HG03103 (cell line): ENCODE results near the gene PLCD4.

ENCODE experiments used
- ATAC-seq: cut with Tn5 transposase; IDR thresholded peaks from one replicate; pipeline ENCODE4 v1.9.1; 2021; ENCODE audit warnings: low read depth; ENCODE audit not compliant: unreplicated experiment

PLCD4 gene

DNA sequence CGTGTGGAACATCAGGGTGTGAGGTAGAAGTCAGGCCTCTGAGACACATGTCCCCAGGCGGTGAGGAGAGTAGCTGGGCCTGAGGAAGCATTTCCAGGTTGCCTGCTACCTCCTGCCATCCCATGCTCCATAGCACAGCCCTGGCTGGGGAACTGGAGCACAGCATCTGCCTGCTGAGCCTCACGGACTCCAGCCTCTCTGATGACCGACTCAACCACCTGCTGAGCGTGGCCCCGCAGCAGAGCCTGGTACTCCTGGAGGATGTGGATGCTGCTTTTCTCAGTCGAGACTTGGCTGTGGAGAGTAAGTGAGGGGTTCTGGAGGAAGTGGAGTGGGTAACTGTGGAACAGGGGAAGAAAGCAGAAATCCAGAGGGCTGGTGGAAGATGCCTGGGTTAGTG is 54.7 kb downstream of the PLCD4 start:
- ATAC-seq = no peak

DNA sequence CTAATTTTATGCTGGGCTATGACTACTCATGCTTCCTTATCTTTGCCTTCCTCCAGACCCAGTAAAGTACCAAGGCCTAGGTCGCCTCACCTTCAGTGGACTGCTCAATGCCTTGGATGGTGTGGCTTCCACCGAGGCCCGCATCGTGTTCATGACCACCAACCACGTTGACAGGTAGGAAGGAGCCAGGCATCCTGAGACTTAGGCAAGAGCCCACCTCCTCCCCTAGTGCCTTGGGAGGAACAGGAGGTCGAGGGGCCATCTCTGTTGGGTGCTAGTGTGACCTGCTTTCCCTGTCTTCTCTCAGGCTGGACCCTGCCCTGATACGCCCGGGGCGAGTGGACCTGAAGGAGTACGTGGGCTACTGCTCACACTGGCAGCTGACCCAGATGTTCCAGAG is 55.1 kb downstream of the PLCD4 start:
- no peak for ATAC-seq

DNA sequence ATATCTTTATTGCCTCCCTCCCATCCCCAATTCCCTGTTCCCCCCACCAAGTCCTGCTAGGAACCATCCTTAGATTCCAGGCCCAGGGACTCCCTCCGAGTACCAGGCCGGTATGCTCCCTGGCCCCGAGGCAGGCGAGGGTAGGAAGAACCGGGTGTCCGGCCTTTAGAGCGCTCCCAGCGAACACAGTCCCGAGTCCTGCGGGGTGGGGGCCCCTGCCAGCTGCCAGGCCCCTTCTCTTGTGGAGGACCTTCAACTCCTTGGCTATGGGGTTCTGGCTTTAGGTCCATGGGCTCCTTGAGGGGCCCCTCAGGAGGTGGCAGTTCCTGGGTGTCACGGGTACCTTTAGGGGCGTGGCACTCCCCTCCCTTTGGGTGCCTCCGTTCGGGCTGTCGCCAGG is 56.2 kb downstream of the PLCD4 start:
- ATAC-seq = no peak

DNA sequence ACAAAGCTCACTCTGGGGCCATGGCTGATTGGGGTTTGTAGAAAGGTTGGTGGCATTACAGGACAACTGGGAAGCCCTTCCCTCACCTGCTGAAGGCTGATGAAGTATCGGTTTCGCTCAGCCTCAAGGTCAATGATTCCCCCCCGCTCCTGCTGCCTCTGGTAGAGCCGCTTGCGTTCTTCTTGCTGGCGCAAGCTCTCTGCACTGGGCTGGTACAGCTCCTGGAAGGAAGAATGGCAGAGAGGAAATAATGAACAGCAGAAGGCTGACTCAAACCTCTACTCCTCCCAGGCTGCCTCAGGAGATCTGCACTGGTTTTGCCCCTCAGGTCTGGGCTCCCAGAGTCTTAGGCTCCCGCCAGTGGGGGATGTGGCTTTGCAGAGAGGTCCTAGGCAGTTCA is 57.0 kb downstream of the PLCD4 start:
- ATAC-seq = no peak

DNA sequence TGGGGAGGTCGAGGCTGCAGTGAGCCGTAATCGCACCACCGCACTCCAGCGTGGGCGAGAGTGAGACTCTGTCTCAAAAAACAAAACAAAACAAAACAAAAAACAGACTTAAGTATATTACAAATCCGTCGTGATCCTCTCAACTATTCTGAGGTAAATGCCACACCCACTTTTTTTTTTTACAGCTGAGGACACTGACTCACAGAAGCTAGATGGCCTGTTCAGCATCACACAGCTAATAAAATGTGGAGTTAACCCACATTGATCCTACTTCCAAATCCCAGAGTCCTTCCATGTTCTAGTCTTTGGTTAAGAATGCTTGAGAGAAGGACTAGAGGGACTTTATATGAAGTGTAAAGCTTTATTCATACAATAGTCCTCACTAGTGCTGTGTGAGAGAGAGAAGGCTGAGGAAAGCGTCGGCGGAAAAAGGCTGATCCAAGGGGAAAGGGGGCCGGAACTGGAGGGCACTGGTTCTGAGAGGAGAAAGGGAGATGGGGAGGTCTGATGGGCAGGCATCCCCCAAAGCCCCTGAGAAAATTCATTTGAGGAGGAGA is 63.5 kb downstream of the PLCD4 start:
- ATAC-seq = no peak

DNA sequence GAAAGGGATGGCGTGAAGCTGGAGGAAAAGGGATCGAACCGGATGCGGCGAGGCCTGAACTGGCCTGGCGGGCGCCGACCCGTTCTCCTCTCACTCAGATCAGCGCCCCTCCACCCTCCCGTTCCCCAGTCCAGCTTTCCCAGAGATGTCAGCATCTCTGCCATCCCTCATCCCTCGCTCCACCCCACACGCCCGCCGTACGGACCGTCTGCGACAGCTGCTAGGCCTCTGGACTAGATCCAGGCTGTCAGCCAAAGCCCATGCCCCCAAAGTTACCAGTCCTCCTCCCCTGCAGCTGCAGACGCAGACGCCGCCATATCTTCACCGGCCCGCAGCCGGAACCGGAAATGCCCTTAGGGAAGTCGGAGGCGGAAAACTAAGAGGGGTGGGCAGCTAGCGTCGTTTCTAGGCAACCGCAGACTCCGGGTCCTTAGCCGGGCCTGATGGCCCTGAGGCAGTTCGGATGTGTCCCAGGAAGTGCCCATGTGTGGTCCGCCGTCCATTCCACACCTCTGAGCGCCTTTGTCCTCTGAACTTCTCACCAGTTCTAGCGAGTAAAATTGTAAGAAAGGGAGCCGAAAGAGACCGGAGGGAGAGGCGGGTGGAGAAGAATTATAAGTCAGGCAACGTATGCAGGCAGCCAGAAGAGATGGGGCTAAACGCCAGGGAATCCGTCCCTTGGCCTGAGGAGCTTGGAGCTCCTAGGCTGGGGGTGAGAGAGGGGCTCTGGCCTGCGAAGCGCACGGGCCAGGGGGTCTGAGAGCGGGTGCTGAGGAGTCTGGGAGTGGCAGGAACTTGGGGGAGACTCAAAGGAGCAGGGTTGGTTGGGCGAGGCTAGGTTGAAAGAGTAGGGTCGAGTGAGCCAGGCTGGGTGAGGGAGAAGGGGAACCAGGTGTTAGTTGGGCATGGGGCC is 64.2 kb downstream of the PLCD4 start, which contains the start of the genes RNF25 and STK36:
RNF25 (minus strand) TSS at position 349 of the 913 bp plus-strand sequence; CDS start at position 317, 32 bp downstream.
STK36 (plus strand) TSS at position 433 of the 913 bp plus-strand sequence. CDS start 744 bp downstream, outside the sequence.
- ATAC-seq = peak; percentile 98

DNA sequence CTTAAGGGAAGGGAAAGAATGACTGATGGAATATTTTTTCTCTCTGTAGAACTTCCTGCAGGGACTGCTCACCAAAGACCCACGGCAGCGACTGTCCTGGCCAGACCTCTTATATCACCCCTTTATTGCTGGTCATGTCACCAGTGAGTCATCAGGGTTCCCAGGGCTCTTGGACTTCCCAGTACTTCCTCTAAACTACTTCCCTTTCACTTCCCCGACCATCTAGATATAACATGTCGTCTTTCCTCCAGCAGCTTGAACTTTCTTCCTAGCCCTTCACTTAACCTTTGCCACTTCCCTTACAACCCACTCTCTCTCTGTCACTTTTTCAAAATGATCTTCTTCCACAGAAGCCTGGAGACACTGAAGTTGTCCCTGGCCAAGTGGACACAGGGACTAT is 71.4 kb downstream of the PLCD4 start:
- no peak for ATAC-seq

DNA sequence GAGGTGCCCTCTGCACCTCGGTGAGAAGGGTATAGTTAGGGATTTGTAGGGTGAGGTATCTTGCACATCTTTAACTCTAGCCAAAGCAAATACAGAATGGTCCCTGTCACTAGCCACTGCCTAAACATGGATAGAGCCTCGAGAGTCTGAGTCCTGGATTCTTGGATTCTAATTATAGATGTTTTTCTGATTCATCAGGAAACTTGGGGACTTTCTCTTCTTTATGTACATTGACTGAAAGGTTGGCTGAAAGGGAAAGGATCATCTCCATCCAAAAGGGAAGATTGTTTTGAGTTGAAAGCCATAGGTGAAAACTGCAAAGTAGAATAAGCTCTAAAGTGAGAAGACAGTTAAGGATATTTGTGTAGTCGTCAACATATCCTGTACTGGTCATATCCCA is 72.4 kb downstream of the PLCD4 start:
- ATAC-seq = no peak
